OCI-LY3 (cell line): Measurements from ENCODE around the gene SCAF11.

ENCODE experiments used
- H2AFZ ChIP-seq: fragments of 200-600, 300-600 bp; shearing (Covaris generic); 2 replicates; pipeline ENCODE4 v1.6.0; 2014; ENCODE audit warnings: antibody characterized with exemption, low read depth, low read length
- H3K27ac ChIP-seq: fragments of 200-600, 300-600 bp; sonication (generic); 2 replicates; pipeline ENCODE4 v1.5.1; 2014; ENCODE audit warnings: mild to moderate bottlenecking, low read length, moderate library complexity, mixed read lengths
- H3K27me3 ChIP-seq: fragments of 200-600, 300-600 bp; sonication (generic); 2 replicates; pipeline ENCODE4 v1.6.1; 2014; ENCODE audit warnings: low read depth, low read length, mixed read lengths
- H3K36me3 ChIP-seq: fragments of 200-600, 300-600 bp; sonication (generic); replicated peaks from 2 replicates; pipeline ENCODE3; 2014; ENCODE audit warnings: low read depth, low read length, mixed read lengths
- H3K4me1 ChIP-seq: fragments of 300-600, 200-600 bp; sonication (generic); 2 replicates; pipeline ENCODE4 v1.6.1; 2014; ENCODE audit warnings: low read length, mixed read lengths
- H3K4me2 ChIP-seq: fragments of 200-600, 300-600 bp; sonication (generic); 2 replicates; pipeline ENCODE4 v1.6.1; 2014; ENCODE audit warnings: low read length, mixed read lengths
- H3K4me3 ChIP-seq: fragments of 300-600, 200-600 bp; sonication (generic); 2 replicates; pipeline ENCODE4 v1.5.1; 2014; ENCODE audit warnings: antibody characterized with exemption, mild to moderate bottlenecking, low read length, moderate library complexity
- H3K79me2 ChIP-seq: fragments of 300-600, 200-600 bp; shearing (Covaris generic); 2 replicates; pipeline ENCODE4 v1.6.1; 2014; ENCODE audit warnings: mild to moderate bottlenecking, low read length, mixed read lengths
- H3K9ac ChIP-seq: fragments of 300-600, 200-600 bp; shearing (Covaris generic); 2 replicates; pipeline ENCODE4 v1.6.0; 2014; ENCODE audit warnings: mild to moderate bottlenecking, low read length, moderate library complexity
- H3K9me3 ChIP-seq: fragments of 200-600, 300-600 bp; shearing (Covaris generic); 2 replicates; pipeline ENCODE4 v1.6.1; 2014; ENCODE audit warnings: low read length, mixed read lengths; ENCODE audit not compliant: insufficient read depth
- H4K20me1 ChIP-seq: fragments of 200-600, 300-600 bp; sonication (generic); 2 replicates; pipeline ENCODE4 v1.6.1; 2016; ENCODE audit warnings: low read length, mixed read lengths; ENCODE audit not compliant: insufficient read depth
- CTCF ChIP-seq: fragments of 200-600, 300-600 bp; sonication (generic); IDR thresholded peaks from 2 replicates; pipeline ENCODE4 v1.5.1; 2014; ENCODE audit warnings: antibody characterized with exemption, low read length, low read depth
- EZH2phosphoT487 ChIP-seq: fragments of 200-600 bp; shearing (Covaris generic); IDR thresholded peaks from 2 replicates; pipeline ENCODE4 v1.6.1; 2018; ENCODE audit warnings: antibody characterized with exemption, mixed run types, low read depth

The SCAF11 gene

DNA sequence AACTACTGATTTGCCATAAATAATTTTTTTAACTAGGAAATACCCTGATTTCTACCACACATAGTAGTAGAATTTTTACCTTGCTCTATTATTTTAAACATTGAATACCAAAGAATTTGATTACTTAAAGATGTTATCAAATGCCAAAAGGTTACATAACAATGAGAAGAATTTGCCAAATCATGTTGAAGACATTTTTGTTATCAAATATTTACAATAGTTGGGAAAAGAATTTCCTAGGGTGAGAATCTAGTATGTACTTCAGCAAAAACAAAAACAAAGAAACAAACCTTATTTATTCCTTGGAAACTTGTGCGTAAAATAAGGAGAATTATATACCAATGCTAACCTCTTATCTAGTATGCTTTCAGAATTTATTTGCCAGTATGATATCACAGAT is 107.2 kb downstream of the SCAF11 start:
- H3K79me2 ChIP-seq: no peaks in the 10 kb centered on the region
- H3K27me3 ChIP-seq: no peaks in the 10 kb centered on the region
- H3K27ac ChIP-seq: no peak overlapping the region
- H2AFZ ChIP-seq: no peak overlapping the region
- no peak overlapping the region for H3K9ac ChIP-seq
- H3K4me1 ChIP-seq: no peaks in the 10 kb centered on the region
- peaks cover 6% of the 10 kb centered on the region; the same call in 1 of the 2 replicates for H3K9me3 ChIP-seq
- H4K20me1 ChIP-seq: no peaks in the 10 kb centered on the region
- H3K4me3 ChIP-seq: no peak overlapping the region
- no peak overlapping the region for H3K4me2 ChIP-seq
- TF ChIP-seq EZH2phosphoT487 (no peak), CTCF (no peak)
- peaks cover 51% of the 10 kb centered on the region for H3K36me3 ChIP-seq

- H3K4me2 ChIP-seq: no peak overlapping the region
- H2AFZ ChIP-seq: no peak overlapping the region
- H3K9ac ChIP-seq: no peak overlapping the region
- no peak overlapping the region for H3K4me3 ChIP-seq
- H3K79me2 ChIP-seq: no peaks in the 10 kb centered on the region
- H3K9me3 ChIP-seq: peaks cover 6% of the 10 kb centered on the region; the same call in 1 of the 2 replicates
- H3K36me3 ChIP-seq: peaks cover 44% of the 10 kb centered on the region
- no peak overlapping the region for H3K27ac ChIP-seq
- H4K20me1 ChIP-seq: no peaks in the 10 kb centered on the region
- TF ChIP-seq EZH2phosphoT487 (no peak), CTCF (no peak)
- no peaks in the 10 kb centered on the region for H3K27me3 ChIP-seq
- H3K4me1 ChIP-seq: no peaks in the 10 kb centered on the region
These were observed 109.8 kb downstream of the SCAF11 start for GRCh38 chr12:45880533-45880932.

DNA sequence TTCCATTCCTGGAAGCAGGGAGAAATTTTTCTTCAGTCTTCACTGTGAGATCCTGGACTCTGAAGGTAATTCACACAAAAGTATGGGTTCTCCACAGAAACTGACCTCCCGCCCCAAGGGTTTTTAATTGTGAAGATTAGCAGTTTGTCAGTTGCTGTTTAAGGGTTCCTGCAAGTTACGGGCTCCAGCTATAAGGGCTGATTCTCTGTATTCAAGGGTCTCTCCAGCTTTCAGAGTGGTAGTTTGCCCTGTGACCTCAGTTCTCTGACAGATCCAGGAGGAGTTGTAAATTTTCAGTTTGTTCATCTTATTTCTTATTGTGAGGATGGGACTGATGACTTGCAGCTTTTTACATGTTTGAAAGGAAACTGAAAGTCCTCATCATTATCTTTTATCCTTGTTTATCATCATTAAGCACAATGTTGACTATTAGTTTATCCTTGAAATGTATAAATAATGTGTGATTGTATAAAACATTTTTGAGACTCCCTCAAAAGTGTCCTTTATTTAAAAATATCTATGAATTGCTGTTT is 110.9 kb downstream of the SCAF11 start:
- Histone ChIP-seq H3K4me2 (no peak overlapping the region), H2AFZ (no peak overlapping the region), H3K9ac (no peak overlapping the region), H3K79me2 (no peaks in the 10 kb centered on the region), H3K4me3 (no peak overlapping the region), H3K9me3 (no peaks in the 10 kb centered on the region), H3K27me3 (no peaks in the 10 kb centered on the region), H3K36me3 (peaks cover 40% of the 10 kb centered on the region), H3K4me1 (no peaks in the 10 kb centered on the region), H4K20me1 (no peaks in the 10 kb centered on the region), H3K27ac (no peak overlapping the region)
- TF ChIP-seq CTCF (no peak), EZH2phosphoT487 (no peak)

GRCh38 chr12:45878630-45879255 is 111.6 kb downstream of the SCAF11 start:
- TF ChIP-seq EZH2phosphoT487 (no peak), CTCF (no peak)
- H3K79me2 ChIP-seq: no peaks in the 10 kb centered on the region
- H3K4me3 ChIP-seq: no peak overlapping the region
- no peaks in the 10 kb centered on the region for H3K4me1 ChIP-seq
- no peak overlapping the region for H3K27ac ChIP-seq
- H3K36me3 ChIP-seq: peaks cover 37% of the 10 kb centered on the region
- no peak overlapping the region for H3K4me2 ChIP-seq
- no peak overlapping the region for H2AFZ ChIP-seq
- H4K20me1 ChIP-seq: no peaks in the 10 kb centered on the region
- no peak overlapping the region for H3K9ac ChIP-seq
- no peaks in the 10 kb centered on the region for H3K27me3 ChIP-seq
- H3K9me3 ChIP-seq: no peaks in the 10 kb centered on the region
